VCaP (cell line): Measurements from ENCODE around the gene GAPT.

Source experiments
- H3K27ac ChIP-seq: fragments of 450-650 bp; 2 replicates; pipeline ENCODE4 v1.5.1; 2017
- TF ChIP-seq, protein P1 (sequence below): fragments of 450-650 bp; conservative IDR thresholded peaks from 2 replicates; pipeline ENCODE4 v1.5.1; 2017; ENCODE audit warnings: mild to moderate bottlenecking, moderate library complexity

The GAPT gene

DNA sequence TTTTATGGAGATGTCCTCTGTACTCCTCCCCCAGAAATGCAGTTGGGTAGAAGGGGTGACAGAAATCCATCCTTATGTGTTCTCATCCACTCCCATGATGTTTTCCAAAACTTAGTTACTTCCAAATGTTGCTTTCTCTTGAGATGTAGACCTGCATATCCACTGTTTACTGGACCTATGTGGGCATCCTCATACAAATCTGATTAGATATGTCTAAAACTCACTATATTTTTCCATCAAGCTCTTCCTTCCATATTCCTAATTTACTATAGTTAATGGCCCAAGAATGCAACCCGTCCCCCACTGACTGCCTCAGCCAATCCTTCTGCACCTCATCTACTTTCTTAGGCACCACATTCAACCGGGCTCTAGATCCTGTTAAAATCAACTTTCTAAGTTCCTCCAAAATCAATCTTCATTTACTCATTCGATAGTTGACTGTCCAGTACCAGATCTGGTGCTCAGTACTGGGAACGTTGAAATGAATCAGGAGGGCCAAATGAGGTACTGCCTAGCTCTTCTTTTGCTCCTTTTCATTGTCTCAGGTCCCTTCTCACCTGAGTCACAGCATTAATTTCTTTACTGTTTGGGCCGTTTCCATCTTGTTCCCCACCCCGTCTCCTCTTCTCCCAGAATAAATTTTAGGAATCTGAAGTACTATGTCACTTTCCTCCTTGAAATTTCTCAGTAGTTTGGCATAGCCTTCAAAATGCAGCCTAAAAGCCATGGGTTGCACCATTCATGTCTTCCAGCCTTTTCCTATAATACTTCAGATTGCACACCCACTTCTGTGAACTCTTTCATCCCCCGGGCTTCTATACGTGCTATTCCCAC lies 39.3 kb upstream of the GAPT start:
- TF ChIP-seq, protein P1, sequence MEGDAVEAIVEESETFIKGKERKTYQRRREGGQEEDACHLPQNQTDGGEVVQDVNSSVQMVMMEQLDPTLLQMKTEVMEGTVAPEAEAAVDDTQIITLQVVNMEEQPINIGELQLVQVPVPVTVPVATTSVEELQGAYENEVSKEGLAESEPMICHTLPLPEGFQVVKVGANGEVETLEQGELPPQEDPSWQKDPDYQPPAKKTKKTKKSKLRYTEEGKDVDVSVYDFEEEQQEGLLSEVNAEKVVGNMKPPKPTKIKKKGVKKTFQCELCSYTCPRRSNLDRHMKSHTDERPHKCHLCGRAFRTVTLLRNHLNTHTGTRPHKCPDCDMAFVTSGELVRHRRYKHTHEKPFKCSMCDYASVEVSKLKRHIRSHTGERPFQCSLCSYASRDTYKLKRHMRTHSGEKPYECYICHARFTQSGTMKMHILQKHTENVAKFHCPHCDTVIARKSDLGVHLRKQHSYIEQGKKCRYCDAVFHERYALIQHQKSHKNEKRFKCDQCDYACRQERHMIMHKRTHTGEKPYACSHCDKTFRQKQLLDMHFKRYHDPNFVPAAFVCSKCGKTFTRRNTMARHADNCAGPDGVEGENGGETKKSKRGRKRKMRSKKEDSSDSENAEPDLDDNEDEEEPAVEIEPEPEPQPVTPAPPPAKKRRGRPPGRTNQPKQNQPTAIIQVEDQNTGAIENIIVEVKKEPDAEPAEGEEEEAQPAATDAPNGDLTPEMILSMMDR: no peak
- H3K27ac ChIP-seq: no peak overlapping the region

DNA sequence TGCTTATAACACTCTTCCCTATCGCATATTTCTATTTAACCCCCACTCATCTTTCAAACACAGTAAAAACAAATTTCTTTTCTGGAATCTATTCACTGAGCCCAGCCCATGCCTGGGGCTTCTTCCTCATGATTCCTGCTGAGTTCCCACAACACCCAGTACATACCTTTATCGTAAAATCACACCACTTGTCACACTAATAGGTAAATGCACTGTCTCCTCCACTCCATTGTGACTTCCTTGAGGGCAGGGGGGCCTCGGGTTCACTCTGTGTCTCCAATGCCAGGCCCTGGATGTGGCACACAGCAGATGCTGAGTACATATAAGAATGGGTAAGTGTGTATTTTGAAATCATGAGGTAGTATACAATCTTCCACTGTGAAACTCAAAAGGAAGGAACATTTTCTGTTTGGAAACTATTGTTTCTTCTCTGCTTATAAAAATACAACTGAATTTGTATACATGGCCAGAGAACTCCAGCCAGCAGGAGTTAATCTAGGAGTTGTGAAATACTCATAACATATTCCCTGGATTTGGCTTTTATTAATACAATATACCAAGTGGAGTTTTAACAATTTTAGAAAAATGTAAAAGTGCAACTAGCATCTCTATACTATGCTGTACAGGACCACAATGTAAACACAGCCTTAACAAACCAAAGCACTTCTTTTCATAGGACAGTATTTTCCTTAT lies 38.5 kb upstream of the GAPT start:
- H3K27ac ChIP-seq: no peak overlapping the region
- TF ChIP-seq, protein P1: no peak

DNA sequence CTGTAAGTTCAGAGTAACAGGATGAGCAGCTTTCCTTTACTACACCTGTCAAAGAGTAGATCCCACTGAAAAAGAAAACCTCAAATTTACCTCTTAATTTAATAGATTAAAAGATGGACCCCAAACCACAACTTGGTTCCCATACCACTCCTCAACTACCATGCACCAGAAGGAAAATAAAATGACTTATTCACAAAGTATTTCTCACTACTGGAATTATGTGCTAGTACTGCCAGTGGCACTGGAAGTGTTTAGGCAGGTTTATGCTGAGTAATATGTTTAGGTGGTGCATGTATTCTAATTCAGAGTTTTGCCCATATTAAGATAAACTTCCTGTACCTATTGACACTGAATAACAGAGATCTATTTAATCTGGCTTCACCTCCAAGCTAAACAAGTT lies 37.9 kb upstream of the GAPT start:
- TF ChIP-seq, protein P1: no peak
- no peak overlapping the region for H3K27ac ChIP-seq

DNA sequence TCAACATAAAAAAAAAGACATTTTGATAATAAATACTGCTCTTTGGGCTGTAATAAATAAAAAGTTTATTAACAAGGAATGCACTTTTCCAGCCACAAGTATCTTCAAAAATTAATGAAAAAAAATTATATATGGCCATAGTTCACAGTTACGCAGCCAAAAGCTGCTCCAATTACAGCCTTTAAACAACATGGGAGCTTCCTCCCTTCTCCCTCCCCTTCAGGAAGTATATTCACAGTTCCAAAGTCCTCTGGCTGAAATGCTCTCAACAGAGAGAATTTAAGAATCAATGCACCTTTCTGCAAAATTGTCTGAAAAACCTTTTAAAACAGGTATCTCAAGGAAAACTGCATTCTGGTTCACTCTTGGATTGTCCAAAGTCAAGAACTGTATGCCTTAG lies 37.2 kb upstream of the GAPT start:
- TF ChIP-seq, protein P1: no peak

DNA sequence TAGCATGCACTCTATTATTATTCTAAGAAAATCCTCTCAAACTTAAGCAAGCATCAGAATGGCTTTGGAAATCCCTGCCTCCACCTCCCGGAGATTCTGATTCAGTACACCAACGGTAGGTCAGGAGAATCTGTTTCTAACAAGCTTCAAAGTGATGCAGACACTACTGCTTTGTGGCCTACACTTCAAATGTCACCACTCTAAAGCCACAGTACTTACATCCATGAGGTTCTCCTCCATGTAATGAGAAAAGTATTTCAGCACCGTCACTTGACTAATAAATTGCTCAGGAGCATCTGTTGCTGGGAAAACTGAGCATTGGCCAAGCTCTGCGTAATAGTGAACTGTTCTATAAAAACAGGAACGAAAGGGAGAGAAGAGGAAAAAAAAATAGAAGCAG lies 36.2 kb upstream of the GAPT start:
- no peak overlapping the region for H3K27ac ChIP-seq
- TF ChIP-seq, protein P1: no peak

More for the DNA sequence above, 37.2 kb upstream of the GAPT start:
- H3K27ac ChIP-seq: no peak overlapping the region

DNA sequence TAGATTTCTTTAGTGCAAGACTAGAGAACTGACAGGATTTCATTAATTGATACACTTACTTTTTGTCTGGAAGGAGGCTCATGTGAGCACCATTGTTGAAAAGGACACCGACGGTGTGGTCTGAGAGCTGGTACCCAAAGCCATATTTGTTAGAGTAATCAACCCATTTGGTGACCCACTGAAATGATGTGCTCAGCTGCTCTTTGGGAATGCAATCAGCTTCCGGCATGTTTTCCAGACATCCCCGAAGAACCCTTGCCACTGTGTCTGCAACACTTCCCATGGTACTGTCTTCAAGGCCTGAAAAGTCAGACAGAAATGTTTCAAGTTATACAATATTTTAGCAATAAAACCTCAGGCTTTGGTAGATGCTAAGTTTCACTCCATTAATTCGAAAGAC lies 35.8 kb upstream of the GAPT start:
- H3K27ac ChIP-seq: no peak overlapping the region
- TF ChIP-seq, protein P1: no peak

DNA sequence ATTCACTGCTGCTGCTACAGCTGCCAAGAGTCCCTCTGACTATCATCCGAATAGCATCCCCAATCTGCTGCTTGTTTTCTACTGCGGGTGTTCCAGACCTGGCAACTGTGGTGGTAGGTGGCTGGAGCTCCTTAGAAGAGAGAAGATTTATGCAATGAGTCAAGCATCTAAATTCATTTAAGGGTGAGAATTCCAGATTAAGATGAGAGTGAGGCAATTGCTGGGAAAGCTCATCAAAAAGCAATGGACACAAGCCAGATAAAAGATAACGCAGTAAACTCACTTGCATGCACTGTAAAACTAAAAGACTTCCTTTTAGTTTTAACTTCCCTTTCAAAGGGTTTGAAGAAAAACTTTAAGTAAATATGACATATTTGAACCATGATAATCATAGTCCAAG lies 35.2 kb upstream of the GAPT start:
- TF ChIP-seq, protein P1: no peak
- no peak overlapping the region for H3K27ac ChIP-seq
